Measurements from ENCODE around the gene SPATA6. TPM values are rescaled to one million over a fixed set of nuclear protein-coding genes. Genes with fewer than 3 reads are reported as not detected.

SPATA6 gene
- total RNA-seq, 3 donors from 2014 or later, result 0.38 to 1.7 (median 1.3) TPM

Other genes with a start within 250 kb of the SPATA6 start
- not detected for gene SLC5A9, start 249.5 kb downstream of the SPATA6 start, total RNA-seq